ENCODE measurements around the gene PKHD1.

Gene PKHD1

GRCh38 chr6:51613558-51613957 lies 473.9 kb downstream of the PKHD1 start:
- no peaks in the 10 kb centered on the region for H3K4me1 ChIP-seq (ENCODE audit: insufficient read depth, low read length, severe bottlenecking)
- no peaks in the 10 kb centered on the region for H4K20me1 ChIP-seq (ENCODE audit: insufficient read depth, low read length)
- H3K36me3 ChIP-seq (ENCODE audit: insufficient read depth, low read length): no peaks in the 10 kb centered on the region
- no peak overlapping the region for H3K4me2 ChIP-seq (ENCODE audit: low read length)
- H3K27ac ChIP-seq (ENCODE audit: low read depth, low read length, poor library complexity, severe bottlenecking): no peak overlapping the region
- H3K79me2 ChIP-seq (ENCODE audit: insufficient read depth, low read length): no peaks in the 10 kb centered on the region
- no peak overlapping the region for H3K4me3 ChIP-seq (ENCODE audit: low read depth, low read length, poor library complexity, severe bottlenecking)
- no peak overlapping the region for H2AFZ ChIP-seq (ENCODE audit: low read length)
- no peak overlapping the region for H3K9ac ChIP-seq (ENCODE audit: low read length)
- H3K9me2 ChIP-seq (ENCODE audit: low read depth, low read length): no peaks in the 10 kb centered on the region
- H3K27me3 ChIP-seq (ENCODE audit: insufficient read depth, low read length): no peaks in the 10 kb centered on the region
- no peak for TF ChIP-seq CTCF (IDR thresholded peaks at IDR 0.05; ENCODE audit: low read length)
- no peak for TF ChIP-seq EZH2 (IDR thresholded peaks at IDR 0.05; ENCODE audit: borderline replicate concordance, low read length)
- no peaks in the 10 kb centered on the region for H3F3A ChIP-seq (ENCODE audit: insufficient read depth, low read length)
- H3K9me3 ChIP-seq (ENCODE audit: low read length): no peaks in the 10 kb centered on the region

- Histone ChIP-seq H3K9me3 (ENCODE audit: low read length) (no peaks in the 10 kb centered on the region), H3K4me3 (ENCODE audit: low read depth, low read length, poor library complexity, severe bottlenecking) (no peak overlapping the region), H2AFZ (ENCODE audit: low read length) (no peak overlapping the region), H3K27ac (ENCODE audit: low read depth, low read length, poor library complexity, severe bottlenecking) (no peak overlapping the region), H3K4me1 (ENCODE audit: insufficient read depth, low read length, severe bottlenecking) (no peaks in the 10 kb centered on the region), H4K20me1 (ENCODE audit: insufficient read depth, low read length) (no peaks in the 10 kb centered on the region), H3K79me2 (ENCODE audit: insufficient read depth, low read length) (no peaks in the 10 kb centered on the region), H3K4me2 (ENCODE audit: low read length) (no peak overlapping the region), H3K9me2 (ENCODE audit: low read depth, low read length) (no peaks in the 10 kb centered on the region), H3K9ac (ENCODE audit: low read length) (no peak overlapping the region), H3K36me3 (ENCODE audit: insufficient read depth, low read length) (no peaks in the 10 kb centered on the region), H3F3A (ENCODE audit: insufficient read depth, low read length) (no peaks in the 10 kb centered on the region), H3K27me3 (ENCODE audit: insufficient read depth, low read length) (no peaks in the 10 kb centered on the region)
- no peak for TF ChIP-seq CTCF (IDR thresholded peaks at IDR 0.05; ENCODE audit: low read length)
These were observed 478.5 kb downstream of the PKHD1 start for GRCh38 chr6:51608932-51609331.

GRCh38 chr6:51608383-51608782 lies 479.0 kb downstream of the PKHD1 start:
- Histone ChIP-seq H3K9ac (ENCODE audit: low read length) (no peak overlapping the region), H3K4me3 (ENCODE audit: low read depth, low read length, poor library complexity, severe bottlenecking) (no peak overlapping the region), H3K36me3 (ENCODE audit: insufficient read depth, low read length) (no peaks in the 10 kb centered on the region), H4K20me1 (ENCODE audit: insufficient read depth, low read length) (no peaks in the 10 kb centered on the region), H3K9me2 (ENCODE audit: low read depth, low read length) (no peaks in the 10 kb centered on the region), H3K9me3 (ENCODE audit: low read length) (no peaks in the 10 kb centered on the region), H2AFZ (ENCODE audit: low read length) (no peak overlapping the region), H3K27ac (ENCODE audit: low read depth, low read length, poor library complexity, severe bottlenecking) (no peak overlapping the region), H3K79me2 (ENCODE audit: insufficient read depth, low read length) (no peaks in the 10 kb centered on the region), H3F3A (ENCODE audit: insufficient read depth, low read length) (no peaks in the 10 kb centered on the region), H3K4me1 (ENCODE audit: insufficient read depth, low read length, severe bottlenecking) (no peaks in the 10 kb centered on the region), H3K4me2 (ENCODE audit: low read length) (no peak overlapping the region), H3K27me3 (ENCODE audit: insufficient read depth, low read length) (no peaks in the 10 kb centered on the region; the same call in 1 of the 2 replicates)
- TF ChIP-seq CTCF (IDR thresholded peaks at IDR 0.05; ENCODE audit: low read length) (no peak), EZH2 (IDR thresholded peaks at IDR 0.05; ENCODE audit: borderline replicate concordance, low read length) (no peak)

All from OCI-LY1 (cell line).